ENCODE measurements around the gene UBE3D. TPM values are rescaled to one million over a fixed set of nuclear protein-coding genes. Genes with fewer than 3 reads are reported as not detected.
"Not testable (repeated sequence)": the region's sequence is repeated elsewhere in the genome, so short reads cannot be mapped to it uniquely, and the experiment has no call there.

Gene UBE3D
- total and polyA plus RNA-seq, 3 donors from 2014 or later = 2.4 to 16.4 (median 13.9) TPM

- 89 to 100% methylated on average over 1 of the region's 1 CpG for WGBS, 2 donors
- Histone ChIP-seq H3K4me1 (no peaks in the 10 kb centered on the region), H3K4me3 (no peak overlapping the region), H3K27me3 (no peaks in the 10 kb centered on the region), H3K27ac (no peak overlapping the region), H3K36me3 (ENCODE audit: low read depth, missing control alignments) (no peaks in the 10 kb centered on the region), H3K9me3 (no peaks in the 10 kb centered on the region)
- no peak for DNase-seq
- intact Hi-C loops (cut with DNase I; ENCODE audit: low total_unique reads) = no loop called here
- TF ChIP-seq POLR2A (IDR thresholded peaks at IDR 0.05) (no peak), CTCF (IDR thresholded peaks at IDR 0.05) (no peak)
These were observed 204.5 kb downstream of the UBE3D start for GRCh38 chr6:82861121-82861520.

GRCh38 chr6:82856077-82856476, 209.6 kb downstream of the UBE3D start:
- H3K4me1 ChIP-seq; H3K27me3 ChIP-seq; H3K27ac ChIP-seq; H3K36me3 ChIP-seq (ENCODE audit: low read depth, missing control alignments); intact Hi-C loops (cut with DNase I; ENCODE audit: low total_unique reads); H3K4me3 ChIP-seq; H3K9me3 ChIP-seq; DNase-seq: not testable (repeated sequence)
- 85 to 94% methylated on average over 5 of the region's 5 CpGs for WGBS, 2 donors

- WGBS, 2 donors = 70 to 89% methylated on average over 3 of the region's 3 CpGs
- H3K36me3 ChIP-seq (ENCODE audit: low read depth, missing control alignments); H3K4me1 ChIP-seq; intact Hi-C loops (cut with DNase I; ENCODE audit: low total_unique reads); H3K27me3 ChIP-seq; H3K4me3 ChIP-seq; H3K27ac ChIP-seq; DNase-seq; H3K9me3 ChIP-seq: not testable (repeated sequence)
These were observed 212.7 kb downstream of the UBE3D start for GRCh38 chr6:82852904-82853303.

- H3K27me3 ChIP-seq = no peaks in the 10 kb centered on the region
- no peak overlapping the region for H3K4me3 ChIP-seq
- TF ChIP-seq CTCF (IDR thresholded peaks at IDR 0.05) = no peak
- TF ChIP-seq POLR2A (IDR thresholded peaks at IDR 0.05) = no peak
- intact Hi-C loops (cut with DNase I; ENCODE audit: low total_unique reads) = no loop called here
- H3K36me3 ChIP-seq (ENCODE audit: low read depth, missing control alignments) = no peaks in the 10 kb centered on the region
- no peak overlapping the region for H3K27ac ChIP-seq
- DNase-seq = no peak
- no peaks in the 10 kb centered on the region for H3K9me3 ChIP-seq
- no peaks in the 10 kb centered on the region for H3K4me1 ChIP-seq
These were observed 222.3 kb downstream of the UBE3D start for GRCh38 chr6:82843291-82843885.

GRCh38 chr6:82842721-82843120, 222.9 kb downstream of the UBE3D start:
- intact Hi-C loops (cut with DNase I; ENCODE audit: low total_unique reads) = no loop called here
- 81 to 83% methylated on average over 6 of the region's 6 CpGs for WGBS, 2 donors
- TF ChIP-seq CTCF (IDR thresholded peaks at IDR 0.05) (no peak), POLR2A (IDR thresholded peaks at IDR 0.05) (no peak)
- no peak for DNase-seq
- H3K4me3 ChIP-seq = no peak overlapping the region
- no peaks in the 10 kb centered on the region for H3K27me3 ChIP-seq
- no peaks in the 10 kb centered on the region for H3K36me3 ChIP-seq (ENCODE audit: low read depth, missing control alignments)
- no peak overlapping the region for H3K27ac ChIP-seq
- no peaks in the 10 kb centered on the region for H3K9me3 ChIP-seq
- H3K4me1 ChIP-seq = no peaks in the 10 kb centered on the region

Small RNA genes within 50 kb of the gene (small RNA-seq; reads per million reads assigned to genes)
- gene LAP3P1 = 0 to 0.19 reads per million in 2 donors

Other genes starting within 250 kb of the UBE3D start
- 10 to 100 TPM; 68.7 to 72.7 TPM for gene DOP1A, start 1.8 kb upstream of the UBE3D start, total RNA-seq
- 31.4 TPM for gene DOP1A, start 1.8 kb upstream of the UBE3D start, polyA plus RNA-seq (ENCODE audit: insufficient read depth, low read depth, low replicate concordance)
- gene PGM3, start 127.4 kb upstream of the UBE3D start, total RNA-seq = 10 to 100 TPM; 27.9 to 36.3 TPM
- gene PGM3, start 127.4 kb upstream of the UBE3D start, polyA plus RNA-seq (ENCODE audit: insufficient read depth, low read depth, low replicate concordance) = 69.1 TPM
- gene RWDD2A, start 127.5 kb upstream of the UBE3D start, total RNA-seq = 10 to 100 TPM; 11.0 to 13.2 TPM
- 18.4 TPM for gene RWDD2A, start 127.5 kb upstream of the UBE3D start, polyA plus RNA-seq (ENCODE audit: insufficient read depth, low read depth, low replicate concordance)

Measured in testis (tissue), 3 donors.